ENCODE data around the gene IFNAR1.

The IFNAR1 gene

GRCh38 chr21:33330726-33331125, 6.0 kb downstream of the IFNAR1 start:
- Histone ChIP-seq H3K4me1 (ENCODE audit: insufficient read depth, low read length, poor library complexity, severe bottlenecking) (peaks cover 80% of the 10 kb centered on the region), H3K9ac (ENCODE audit: low read depth, low read length, poor library complexity, severe bottlenecking) (peak overlapping the region; percentile 70), H3K4me3 (ENCODE audit: low read length, poor library complexity, severe bottlenecking) (peak overlapping the region; percentile 95), H3K4me2 (ENCODE audit: low read depth, low read length, poor library complexity, severe bottlenecking) (peak overlapping the region; percentile 95), H3K9me3 (ENCODE audit: insufficient read depth, low read depth, low read length) (peaks cover 6% of the 10 kb centered on the region; the same call in 1 of the 2 replicates), H3K36me3 (ENCODE audit: insufficient read depth, low read length) (peaks cover 4% of the 10 kb centered on the region; the same call in 1 of the 2 replicates), H2AFZ (ENCODE audit: low read length) (no peak overlapping the region), H4K20me1 (ENCODE audit: insufficient read depth, low read length, poor library complexity, severe bottlenecking) (peaks cover 35% of the 10 kb centered on the region), H3K79me2 (ENCODE audit: insufficient read depth, low read length) (peaks cover 90% of the 10 kb centered on the region), H3K27me3 (ENCODE audit: insufficient read depth, low read length, poor library complexity, severe bottlenecking) (no peaks in the 10 kb centered on the region), H3F3A (ENCODE audit: low read depth) (peaks cover 6% of the 10 kb centered on the region; the same call in 1 of the 2 replicates), H3K9me2 (replicated peaks; ENCODE audit: low read depth, low read length) (no peaks in the 10 kb centered on the region)
- TF ChIP-seq EZH2phosphoT487 (IDR thresholded peaks at IDR 0.05; ENCODE audit: borderline replicate concordance): no peak
- no peak for TF ChIP-seq CTCF (conservative IDR thresholded peaks at IDR 0.05; ENCODE audit: low read length)

GRCh38 chr21:33332143-33332542, 7.4 kb downstream of the IFNAR1 start:
- peaks cover 67% of the 10 kb centered on the region for H3K4me1 ChIP-seq (ENCODE audit: insufficient read depth, low read length, poor library complexity, severe bottlenecking)
- peaks cover 4% of the 10 kb centered on the region; the same call in 1 of the 2 replicates for H3K36me3 ChIP-seq (ENCODE audit: insufficient read depth, low read length)
- peaks cover 6% of the 10 kb centered on the region; the same call in 1 of the 2 replicates for H3K9me3 ChIP-seq (ENCODE audit: insufficient read depth, low read depth, low read length)
- H3K4me3 ChIP-seq (ENCODE audit: low read length, poor library complexity, severe bottlenecking): peak overlapping the region; percentile 95
- H3K9me2 ChIP-seq (replicated peaks; ENCODE audit: low read depth, low read length): no peaks in the 10 kb centered on the region
- no peak overlapping the region for H2AFZ ChIP-seq (ENCODE audit: low read length)
- H3K79me2 ChIP-seq (ENCODE audit: insufficient read depth, low read length): peaks cover 83% of the 10 kb centered on the region
- peak overlapping the region; percentile 70 for H3K9ac ChIP-seq (ENCODE audit: low read depth, low read length, poor library complexity, severe bottlenecking)
- no peak for TF ChIP-seq EZH2phosphoT487 (IDR thresholded peaks at IDR 0.05; ENCODE audit: borderline replicate concordance)
- TF ChIP-seq CTCF (conservative IDR thresholded peaks at IDR 0.05; ENCODE audit: low read length): no peak
- H3K27me3 ChIP-seq (ENCODE audit: insufficient read depth, low read length, poor library complexity, severe bottlenecking): no peaks in the 10 kb centered on the region
- peaks cover 21% of the 10 kb centered on the region for H4K20me1 ChIP-seq (ENCODE audit: insufficient read depth, low read length, poor library complexity, severe bottlenecking)
- H3K4me2 ChIP-seq (ENCODE audit: low read depth, low read length, poor library complexity, severe bottlenecking): peak overlapping the region; percentile 95
- H3F3A ChIP-seq (ENCODE audit: low read depth): peaks cover 6% of the 10 kb centered on the region; the same call in 1 of the 2 replicates

- Histone ChIP-seq H3K27me3 (ENCODE audit: insufficient read depth, low read length, poor library complexity, severe bottlenecking) (no peaks in the 10 kb centered on the region), H3K9me3 (ENCODE audit: insufficient read depth, low read depth, low read length) (peaks cover 6% of the 10 kb centered on the region; the same call in 1 of the 2 replicates), H3K4me3 (ENCODE audit: low read length, poor library complexity, severe bottlenecking) (no peak overlapping the region), H3K36me3 (ENCODE audit: insufficient read depth, low read length) (peaks cover 18% of the 10 kb centered on the region; the same call in 1 of the 2 replicates), H2AFZ (ENCODE audit: low read length) (no peak overlapping the region), H3F3A (ENCODE audit: low read depth) (peaks cover 6% of the 10 kb centered on the region; the same call in 1 of the 2 replicates), H3K4me2 (ENCODE audit: low read depth, low read length, poor library complexity, severe bottlenecking) (no peak overlapping the region), H3K79me2 (ENCODE audit: insufficient read depth, low read length) (peaks cover 84% of the 10 kb centered on the region), H4K20me1 (ENCODE audit: insufficient read depth, low read length, poor library complexity, severe bottlenecking) (peaks cover 16% of the 10 kb centered on the region), H3K9ac (ENCODE audit: low read depth, low read length, poor library complexity, severe bottlenecking) (no peak overlapping the region), H3K9me2 (replicated peaks; ENCODE audit: low read depth, low read length) (no peaks in the 10 kb centered on the region), H3K4me1 (ENCODE audit: insufficient read depth, low read length, poor library complexity, severe bottlenecking) (peaks cover 49% of the 10 kb centered on the region)
- no peak for TF ChIP-seq CTCF (conservative IDR thresholded peaks at IDR 0.05; ENCODE audit: low read length)
- TF ChIP-seq EZH2phosphoT487 (IDR thresholded peaks at IDR 0.05; ENCODE audit: borderline replicate concordance): no peak
Observed at GRCh38 chr21:33334191-33334590, 9.4 kb downstream of the IFNAR1 start.

Data from Loucy (cell line).